ENCODE results near the gene DBF4B. TPM values are rescaled to one million over a fixed set of nuclear protein-coding genes. Genes with fewer than 3 reads are reported as not detected.
"Not testable (repeated sequence)": the region's sequence is repeated elsewhere in the genome, so short reads cannot be mapped to it uniquely, and the experiment has no call there.

The DBF4B gene
- total and polyA plus RNA-seq, 12 donors: 2.2 to 8.0 (median 4.0) TPM

GRCh38 chr17:44677136-44677535 lies 31.3 kb upstream of the DBF4B start:
- DNase-seq (no peak), ATAC-seq (no peak)
- intact Hi-C loops (cut with DNase I): loop anchor here in 2 of 10 donors (10.0 kb wide), 1 partner anchor 142 kb away; no protein-coding TSS in a partner anchor
- Histone ChIP-seq H3K9me3 (no peaks in the 10 kb centered on the region), H3K27ac (no peak overlapping the region), H3K4me3 (no peak overlapping the region), H3K36me3 (peaks cover 0 to 63% (median 42%) of the 10 kb centered on the region in 9 donors), H3K27me3 (no peaks in the 10 kb centered on the region), H3K4me1 (no peaks in the 10 kb centered on the region)
- TF ChIP-seq, protein P1, sequence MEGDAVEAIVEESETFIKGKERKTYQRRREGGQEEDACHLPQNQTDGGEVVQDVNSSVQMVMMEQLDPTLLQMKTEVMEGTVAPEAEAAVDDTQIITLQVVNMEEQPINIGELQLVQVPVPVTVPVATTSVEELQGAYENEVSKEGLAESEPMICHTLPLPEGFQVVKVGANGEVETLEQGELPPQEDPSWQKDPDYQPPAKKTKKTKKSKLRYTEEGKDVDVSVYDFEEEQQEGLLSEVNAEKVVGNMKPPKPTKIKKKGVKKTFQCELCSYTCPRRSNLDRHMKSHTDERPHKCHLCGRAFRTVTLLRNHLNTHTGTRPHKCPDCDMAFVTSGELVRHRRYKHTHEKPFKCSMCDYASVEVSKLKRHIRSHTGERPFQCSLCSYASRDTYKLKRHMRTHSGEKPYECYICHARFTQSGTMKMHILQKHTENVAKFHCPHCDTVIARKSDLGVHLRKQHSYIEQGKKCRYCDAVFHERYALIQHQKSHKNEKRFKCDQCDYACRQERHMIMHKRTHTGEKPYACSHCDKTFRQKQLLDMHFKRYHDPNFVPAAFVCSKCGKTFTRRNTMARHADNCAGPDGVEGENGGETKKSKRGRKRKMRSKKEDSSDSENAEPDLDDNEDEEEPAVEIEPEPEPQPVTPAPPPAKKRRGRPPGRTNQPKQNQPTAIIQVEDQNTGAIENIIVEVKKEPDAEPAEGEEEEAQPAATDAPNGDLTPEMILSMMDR (IDR thresholded peaks at IDR 0.05): no peak
- WGBS, 2 donors: 69 to 92% methylated on average over 2 of the region's 2 CpGs

GRCh38 chr17:44683303-44683702 lies 25.2 kb upstream of the DBF4B start:
- H3K9me3 ChIP-seq; H3K27ac ChIP-seq; H3K27me3 ChIP-seq; ATAC-seq; intact Hi-C loops (cut with DNase I); DNase-seq; H3K4me3 ChIP-seq; H3K4me1 ChIP-seq: not testable (repeated sequence)
- 93 to 94% methylated on average over 4 of the region's 4 CpGs for WGBS, 2 donors
- peaks cover 0 to 91% (median 29%) of the 10 kb centered on the region in 9 donors for H3K36me3 ChIP-seq

- Histone ChIP-seq H3K36me3 (peaks cover 0 to 46% (median 3%) of the 10 kb centered on the region in 9 donors), H3K9me3 (no peaks in the 10 kb centered on the region), H3K27ac (no peak overlapping the region), H3K4me3 (no peak overlapping the region), H3K27me3 (no peaks in the 10 kb centered on the region), H3K4me1 (peaks cover 0 to 25% (median 17%) of the 10 kb centered on the region in 9 donors)
- DNase-seq (no peak), ATAC-seq (no peak)
- 89 to 90% methylated on average over 1 of the region's 1 CpG for WGBS, 2 donors
- intact Hi-C loops (cut with DNase I): no loop called here
- TF ChIP-seq, protein P1 (IDR thresholded peaks at IDR 0.05): no peak
Observed at GRCh38 chr17:44687756-44688155, 20.7 kb upstream of the DBF4B start.

- no peak for DNase-seq
- Histone ChIP-seq H3K36me3 (peaks cover 0 to 42% (median 3%) of the 10 kb centered on the region in 9 donors), H3K27ac (no peak overlapping the region), H3K4me1 (peaks cover 0 to 25% (median 17%) of the 10 kb centered on the region in 9 donors), H3K4me3 (peak overlapping the region in 2 of 10 donors; percentile 73 to 79), H3K9me3 (no peaks in the 10 kb centered on the region), H3K27me3 (no peaks in the 10 kb centered on the region)
- no peak for ATAC-seq
- TF ChIP-seq, protein P1 (IDR thresholded peaks at IDR 0.05): no peak
- 88 to 92% methylated on average over 2 of the region's 2 CpGs for WGBS, 2 donors
- intact Hi-C loops (cut with DNase I): no loop called here
Observed at GRCh38 chr17:44688200-44688599, 20.3 kb upstream of the DBF4B start.

Measured in heart right ventricle (tissue), 16 donors.